CD4-positive, alpha-beta T cell treated with Interleukin-10 for 1 hour (primary cell): ENCODE data around the gene RHOH.

Experiments used
- DNase-seq: peaks from one replicate; pipeline ENCODE4 v3.0.0-alpha.2; 2020

Gene RHOH

DNA sequence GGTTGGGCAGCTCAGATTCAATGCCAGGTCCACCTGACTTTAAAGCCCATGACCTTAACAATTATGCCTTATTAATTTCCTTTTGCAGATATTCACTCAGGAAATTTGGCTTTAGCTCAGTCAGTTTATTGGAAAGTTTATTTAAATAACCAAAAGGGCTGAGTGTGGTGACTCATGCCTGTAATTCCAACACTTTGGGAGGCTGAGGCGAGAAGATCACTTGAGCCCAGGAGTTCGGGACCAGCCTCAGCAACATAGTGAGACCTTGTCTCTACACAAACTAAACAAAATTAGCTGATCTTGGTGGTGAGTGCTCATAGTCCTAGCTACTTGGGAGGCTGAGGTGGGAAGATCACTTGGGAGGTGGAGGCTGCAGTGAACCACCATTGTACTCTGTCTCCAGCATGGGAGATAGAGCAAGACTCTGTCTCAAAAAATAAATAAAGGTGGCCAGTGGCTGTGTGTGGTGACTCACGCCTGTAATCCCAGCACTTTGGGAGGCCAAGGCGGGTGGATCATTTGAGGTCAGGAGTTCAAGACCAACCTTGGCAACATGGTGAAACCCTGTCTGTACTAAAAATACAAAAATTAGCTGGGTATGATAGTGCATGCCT is 43.3 kb downstream of the RHOH start:
- DNase-seq, result no peak

DNA sequence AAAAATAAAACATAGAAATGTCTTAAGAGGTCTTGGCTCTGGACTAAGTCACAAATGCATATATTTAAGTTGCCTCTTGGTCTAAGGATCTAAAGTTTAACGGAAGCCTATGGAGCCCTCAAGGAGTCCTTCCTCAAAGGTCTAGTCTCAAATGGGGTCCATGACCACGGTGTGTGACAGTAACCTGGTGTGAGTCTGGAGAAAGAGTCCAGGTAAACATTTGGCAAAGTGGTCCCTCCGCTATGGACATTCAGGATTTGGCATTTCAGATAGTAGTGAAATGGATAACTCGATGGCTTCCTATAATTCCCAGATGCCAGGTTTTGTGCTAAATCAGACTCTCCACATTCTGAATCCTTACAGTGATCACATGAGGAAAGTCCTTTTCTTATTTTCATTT is 44.2 kb downstream of the RHOH start:
- DNase-seq, result no peak

DNA sequence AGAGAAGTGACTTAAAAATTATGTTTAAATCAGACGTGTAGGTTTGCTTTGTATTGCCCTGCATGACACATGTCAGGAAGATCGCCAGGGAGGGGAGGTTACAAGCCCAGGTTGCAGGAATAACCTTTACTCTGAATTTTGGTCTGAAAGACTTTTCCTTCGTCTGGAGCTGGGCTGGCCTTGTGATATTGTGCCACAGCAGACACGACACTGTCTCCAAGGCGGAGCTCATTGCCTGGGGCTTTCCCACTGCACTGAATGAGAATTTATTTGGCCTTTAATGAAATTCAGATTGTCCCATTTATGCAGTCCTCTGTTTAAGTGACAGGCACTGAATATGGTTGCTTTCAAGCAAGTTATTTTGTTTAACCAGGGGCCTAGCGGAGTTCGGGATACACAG is 45.1 kb downstream of the RHOH start:
- peak; percentile 59 for DNase-seq

DNA sequence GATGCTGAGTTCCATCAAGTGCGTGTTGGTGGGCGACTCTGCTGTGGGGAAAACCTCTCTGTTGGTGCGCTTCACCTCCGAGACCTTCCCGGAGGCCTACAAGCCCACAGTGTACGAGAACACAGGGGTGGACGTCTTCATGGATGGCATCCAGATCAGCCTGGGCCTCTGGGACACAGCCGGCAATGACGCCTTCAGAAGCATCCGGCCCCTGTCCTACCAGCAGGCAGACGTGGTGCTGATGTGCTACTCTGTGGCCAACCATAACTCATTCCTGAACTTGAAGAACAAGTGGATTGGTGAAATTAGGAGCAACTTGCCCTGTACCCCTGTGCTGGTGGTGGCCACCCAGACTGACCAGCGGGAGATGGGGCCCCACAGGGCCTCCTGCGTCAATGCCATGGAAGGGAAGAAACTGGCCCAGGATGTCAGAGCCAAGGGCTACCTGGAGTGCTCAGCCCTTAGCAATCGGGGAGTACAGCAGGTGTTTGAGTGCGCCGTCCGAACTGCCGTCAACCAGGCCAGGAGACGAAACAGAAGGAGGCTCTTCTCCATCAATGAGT is 46.6 kb downstream of the RHOH start:
- no peak for DNase-seq

DNA sequence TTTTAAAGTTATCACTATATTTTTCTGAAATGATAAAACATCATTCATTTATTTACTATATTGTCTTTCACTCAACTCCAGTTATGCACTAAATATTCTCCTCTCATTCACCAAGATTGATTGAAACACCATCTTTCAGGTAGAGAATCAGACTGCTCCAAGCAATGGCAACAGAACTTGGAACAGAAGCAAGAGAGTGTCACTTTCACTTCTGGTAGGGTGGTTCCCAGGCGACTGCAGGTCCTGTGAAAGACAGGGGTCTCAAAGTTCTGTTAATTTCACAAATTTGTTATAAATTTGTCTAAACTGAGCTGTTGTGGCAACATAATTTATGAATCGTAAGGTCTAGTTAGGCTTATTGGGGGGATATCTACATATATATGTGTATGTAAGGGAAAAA is 47.8 kb downstream of the RHOH start:
- no peak for DNase-seq

DNA sequence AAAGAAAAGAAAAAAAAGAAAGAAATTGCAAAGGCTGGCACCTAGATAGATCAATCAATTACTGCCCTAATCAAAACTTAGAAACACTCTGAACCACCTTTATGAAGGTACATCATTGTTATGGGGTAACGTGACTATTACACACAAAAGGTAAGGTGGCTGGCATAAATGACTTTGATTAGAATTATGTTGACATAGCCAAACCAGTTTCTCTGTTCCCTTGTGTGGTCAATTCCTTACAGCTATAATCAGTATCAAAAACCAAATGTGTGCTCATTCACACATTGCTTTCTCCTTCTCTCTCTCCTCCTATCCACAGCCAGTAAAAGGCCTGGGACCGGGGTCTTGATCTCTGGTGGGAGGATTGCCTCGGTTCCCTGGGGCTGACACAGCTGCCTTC is 48.7 kb downstream of the RHOH start:
- no peak for DNase-seq

DNA sequence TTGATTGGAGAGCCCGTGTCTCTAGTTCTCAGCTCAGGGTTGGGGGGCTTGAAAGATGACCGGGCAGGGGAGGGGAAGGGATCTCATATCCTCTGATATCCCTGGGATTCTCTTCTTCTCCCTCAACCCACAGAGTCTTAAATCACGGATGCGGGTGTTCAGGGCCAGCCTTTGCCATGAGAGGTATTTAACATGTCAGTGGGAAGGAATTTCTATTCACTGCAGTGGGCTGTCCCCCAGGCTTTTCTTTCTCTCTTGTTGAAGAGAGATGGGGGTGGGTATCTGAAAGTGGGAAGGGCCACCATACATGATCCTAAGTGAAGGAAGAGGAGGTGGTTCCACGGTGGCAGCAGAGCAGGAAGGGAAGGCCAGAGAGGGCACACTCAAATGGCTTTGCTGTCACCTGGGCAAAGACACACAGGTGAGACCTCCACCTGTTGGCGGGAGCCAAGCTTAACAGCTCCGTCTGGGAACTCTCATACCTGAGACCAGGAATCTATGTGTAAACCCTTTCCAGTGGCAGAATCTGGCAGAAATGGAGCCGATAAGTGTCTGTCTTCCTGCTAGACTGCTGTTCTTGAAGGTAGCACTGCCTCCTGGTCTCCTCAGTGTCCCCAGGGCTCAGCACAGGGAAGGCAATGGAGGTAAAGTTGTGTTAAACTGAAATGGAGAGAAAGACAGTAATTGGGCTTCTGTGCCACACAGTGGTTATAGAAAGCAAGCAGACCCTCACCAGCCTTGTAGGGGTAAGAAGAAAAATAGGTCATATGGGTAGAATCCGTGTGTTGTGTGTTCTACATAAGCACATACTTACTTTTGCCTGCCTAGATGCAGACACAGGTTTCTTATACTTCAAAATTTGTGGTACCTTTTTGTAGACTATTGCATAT is 49.4 kb downstream of the RHOH start:
- DNase-seq, result no peak

DNA sequence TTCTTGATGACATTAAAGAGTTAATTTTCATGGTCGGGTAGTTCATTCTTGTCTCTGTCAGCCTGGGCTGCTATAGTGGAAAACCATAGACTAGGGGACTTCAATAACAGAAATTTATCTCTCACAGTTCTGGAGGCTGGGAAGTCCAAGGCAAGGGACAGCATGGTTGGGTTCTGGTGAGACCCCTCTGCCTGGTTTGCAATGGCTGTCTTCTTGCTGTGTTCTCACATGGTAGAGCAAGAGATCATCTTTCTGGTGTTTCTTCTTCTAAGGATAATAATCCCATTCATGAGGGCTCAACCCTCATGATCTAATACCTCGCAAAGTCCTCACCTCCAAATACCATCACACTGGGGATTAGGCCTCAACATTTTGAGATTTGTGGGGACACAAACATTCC is 50.1 kb downstream of the RHOH start:
- no peak for DNase-seq

DNA sequence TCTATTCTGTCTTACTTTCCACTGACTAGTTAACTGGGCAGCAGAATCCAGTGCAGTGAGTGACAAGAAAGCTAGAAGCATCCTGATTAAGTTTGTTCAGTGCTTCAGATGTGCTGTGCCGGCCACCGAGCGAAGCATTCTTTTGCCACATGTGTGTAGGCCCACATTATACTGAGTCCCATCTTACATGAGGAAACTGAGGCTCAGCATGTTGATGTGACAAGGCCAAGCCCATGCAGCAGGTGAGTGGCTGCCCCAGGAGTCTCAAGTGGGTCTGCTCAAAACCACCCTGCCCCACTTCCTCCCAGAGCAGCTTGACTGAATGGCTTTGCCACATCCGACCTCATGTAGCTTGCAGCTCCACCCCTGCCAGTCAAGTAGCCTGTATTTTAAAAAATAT is 50.5 kb downstream of the RHOH start:
- DNase-seq, result peak; percentile 74

DNA sequence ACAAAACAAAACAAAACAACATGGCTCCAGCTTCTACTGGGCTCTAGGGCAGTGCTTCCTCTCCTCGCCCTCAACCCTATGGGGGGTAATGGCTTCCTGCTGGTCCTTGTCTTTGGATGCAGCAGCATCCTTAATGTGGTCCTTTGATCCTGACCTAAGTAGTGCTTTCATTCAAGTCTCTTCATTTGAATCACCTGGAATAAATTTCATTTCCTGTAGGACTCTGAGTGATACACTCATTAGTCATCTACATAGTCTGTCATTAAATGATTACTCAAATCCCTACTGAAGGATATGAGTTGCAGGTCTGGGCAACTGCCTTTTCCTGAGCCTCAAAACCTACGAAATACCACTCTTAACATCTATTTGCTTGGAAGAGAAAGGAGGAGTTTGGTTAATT is 54.5 kb downstream of the RHOH start:
- no peak for DNase-seq

DNA sequence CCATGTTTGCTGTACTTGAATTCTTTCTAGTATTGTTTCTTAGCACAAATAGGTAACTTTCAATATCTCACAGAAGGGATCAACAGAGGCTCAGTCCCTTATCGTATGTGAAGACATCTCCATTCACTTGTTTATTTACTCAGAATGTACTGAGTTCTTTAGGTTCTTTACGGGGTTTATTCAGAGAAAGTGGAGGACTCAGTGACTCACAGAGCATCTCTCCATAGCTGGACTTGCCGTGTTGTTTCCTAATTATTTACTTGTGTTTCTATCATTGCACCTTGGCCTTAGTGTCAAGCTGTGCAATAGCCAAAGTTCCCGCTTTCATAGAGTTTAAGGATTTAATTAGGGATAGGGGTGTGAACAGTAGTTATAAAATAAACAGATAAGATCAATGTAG is 57.1 kb downstream of the RHOH start:
- DNase-seq, result no peak

DNA sequence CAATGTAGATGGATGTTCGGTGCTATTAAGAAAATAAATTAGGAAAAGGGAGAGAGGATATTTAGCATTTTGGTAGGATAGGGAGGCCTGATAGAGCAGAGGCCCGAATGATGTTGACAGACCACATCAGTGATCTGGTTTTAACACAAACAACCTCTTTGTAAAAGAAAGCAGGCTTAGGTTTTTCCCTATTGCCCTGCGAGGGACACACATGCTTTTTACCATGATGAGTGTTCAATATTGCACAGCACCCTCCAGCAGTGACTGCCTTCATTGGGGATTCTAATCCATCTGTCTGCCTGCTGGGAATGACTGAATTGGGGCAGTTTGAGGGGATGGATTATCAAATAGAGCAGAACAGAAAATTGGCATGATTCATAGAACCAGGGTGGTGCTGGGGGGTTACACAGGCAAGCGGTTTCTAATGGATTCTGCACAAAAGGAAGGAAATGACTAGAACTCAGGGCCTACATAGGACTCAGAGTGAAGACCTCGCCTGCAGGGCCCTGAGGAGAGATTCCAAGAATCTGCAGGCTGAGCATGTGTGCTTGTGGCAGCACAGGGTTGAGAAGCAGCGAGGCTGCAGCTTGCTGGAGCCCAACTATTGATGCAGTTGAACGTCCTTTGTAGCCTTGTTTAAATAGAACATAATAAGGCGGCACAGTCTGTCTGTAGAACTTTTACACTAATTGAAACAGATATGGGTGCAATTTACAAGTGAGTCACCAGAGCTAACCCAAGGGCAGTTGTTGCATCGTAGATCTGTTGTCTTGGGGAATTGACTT is 58.0 kb downstream of the RHOH start:
- DNase-seq, result no peak

DNA sequence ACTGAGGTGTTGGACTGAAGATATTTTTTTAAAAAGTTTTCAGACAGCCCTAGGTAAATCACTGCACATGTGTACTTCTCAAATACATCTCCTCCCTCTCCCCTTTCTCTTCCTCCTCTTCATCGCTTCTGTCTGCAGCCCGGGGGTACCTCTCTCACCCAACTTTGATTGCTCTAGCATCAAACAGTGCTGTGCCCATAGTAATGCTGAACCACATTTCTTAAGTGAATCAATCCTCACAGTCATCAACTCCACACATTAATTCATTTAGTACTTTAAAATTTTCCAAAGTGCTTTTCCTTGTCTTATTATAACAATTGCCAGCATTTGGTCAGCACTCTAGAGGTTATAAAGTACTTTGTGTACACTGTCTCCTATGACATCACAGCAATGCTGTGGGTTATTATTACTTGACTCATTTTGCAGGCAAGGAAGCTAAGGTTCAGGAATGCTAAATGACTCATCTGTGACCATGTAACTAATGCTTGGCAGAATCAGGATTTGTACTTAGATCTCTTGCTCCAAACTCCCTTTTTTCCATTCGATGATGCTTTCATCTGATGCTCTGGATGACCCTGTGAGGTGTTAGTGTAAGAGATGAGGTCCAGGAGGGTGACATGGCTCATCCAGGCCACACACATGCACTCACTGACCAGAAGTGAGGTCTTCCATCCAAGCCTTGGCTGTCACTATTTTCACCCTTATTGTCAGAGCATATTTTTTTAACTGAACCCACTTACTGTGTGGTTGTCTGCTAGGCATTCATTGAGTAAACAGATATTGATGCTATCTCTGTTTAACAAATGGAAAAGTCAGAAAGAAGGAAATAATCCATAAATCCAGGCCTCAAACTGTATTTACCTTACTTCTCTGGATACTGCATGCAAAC is 58.8 kb downstream of the RHOH start:
- no peak for DNase-seq

DNA sequence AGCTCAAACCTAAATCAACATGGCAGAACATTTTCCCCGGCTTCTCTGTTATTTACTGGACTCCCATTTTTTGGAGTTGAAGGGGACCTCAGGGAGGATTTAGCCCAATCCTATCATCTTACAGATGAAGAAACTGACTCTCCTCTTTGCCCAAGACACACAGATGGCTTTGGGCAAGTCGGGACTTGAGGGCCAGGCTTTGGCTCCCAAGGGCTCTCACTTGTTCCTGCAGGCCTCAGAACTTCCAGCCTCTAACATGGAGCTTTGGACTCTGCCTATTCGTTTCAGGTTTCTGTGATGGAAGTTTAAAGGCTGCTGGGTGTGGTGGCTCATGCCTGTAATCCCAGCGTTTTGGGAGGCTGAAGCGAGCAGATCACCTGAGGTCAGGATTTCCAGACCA is 59.5 kb downstream of the RHOH start:
- no peak for DNase-seq

DNA sequence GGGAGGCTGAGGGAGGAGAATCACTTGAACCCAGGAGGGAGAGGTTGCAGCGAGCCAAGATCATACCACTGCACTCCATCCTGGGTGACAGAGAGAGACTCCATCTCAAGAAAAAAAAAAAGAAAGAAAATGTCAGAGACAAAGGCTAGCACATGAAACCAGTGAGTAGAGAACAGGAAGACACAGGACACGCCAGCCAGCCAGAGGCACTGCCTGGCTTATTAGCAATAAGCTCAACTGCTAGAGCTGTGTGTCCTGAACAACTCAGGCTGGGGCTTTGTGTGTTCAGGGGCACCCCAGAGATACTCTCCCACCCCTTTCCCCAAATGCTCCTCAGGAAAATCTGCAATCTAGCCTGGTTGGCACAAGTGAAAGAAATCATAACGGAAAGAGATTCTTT is 60.0 kb downstream of the RHOH start:
- DNase-seq, result no peak

DNA sequence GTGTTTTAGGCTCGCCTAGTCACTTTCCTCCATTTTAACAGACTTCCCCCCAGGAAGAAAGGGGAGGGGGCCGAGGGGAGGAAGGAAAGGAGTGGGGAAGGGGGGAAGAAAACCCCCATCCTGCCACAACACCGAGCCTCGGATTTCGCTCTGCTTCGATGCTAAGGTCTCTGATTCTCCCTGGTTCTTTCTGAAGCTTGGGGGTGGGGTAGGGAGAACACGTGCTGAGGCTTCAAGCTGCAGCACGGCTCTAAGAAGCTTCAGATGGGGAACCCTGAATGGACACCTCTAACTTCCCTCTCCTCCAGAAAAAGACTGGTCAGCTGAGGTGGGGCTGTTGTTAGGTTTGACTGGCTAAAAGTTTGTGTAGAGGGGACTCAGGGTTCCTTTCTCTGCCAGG is 61.8 kb downstream of the RHOH start:
- DNase-seq, result no peak

DNA sequence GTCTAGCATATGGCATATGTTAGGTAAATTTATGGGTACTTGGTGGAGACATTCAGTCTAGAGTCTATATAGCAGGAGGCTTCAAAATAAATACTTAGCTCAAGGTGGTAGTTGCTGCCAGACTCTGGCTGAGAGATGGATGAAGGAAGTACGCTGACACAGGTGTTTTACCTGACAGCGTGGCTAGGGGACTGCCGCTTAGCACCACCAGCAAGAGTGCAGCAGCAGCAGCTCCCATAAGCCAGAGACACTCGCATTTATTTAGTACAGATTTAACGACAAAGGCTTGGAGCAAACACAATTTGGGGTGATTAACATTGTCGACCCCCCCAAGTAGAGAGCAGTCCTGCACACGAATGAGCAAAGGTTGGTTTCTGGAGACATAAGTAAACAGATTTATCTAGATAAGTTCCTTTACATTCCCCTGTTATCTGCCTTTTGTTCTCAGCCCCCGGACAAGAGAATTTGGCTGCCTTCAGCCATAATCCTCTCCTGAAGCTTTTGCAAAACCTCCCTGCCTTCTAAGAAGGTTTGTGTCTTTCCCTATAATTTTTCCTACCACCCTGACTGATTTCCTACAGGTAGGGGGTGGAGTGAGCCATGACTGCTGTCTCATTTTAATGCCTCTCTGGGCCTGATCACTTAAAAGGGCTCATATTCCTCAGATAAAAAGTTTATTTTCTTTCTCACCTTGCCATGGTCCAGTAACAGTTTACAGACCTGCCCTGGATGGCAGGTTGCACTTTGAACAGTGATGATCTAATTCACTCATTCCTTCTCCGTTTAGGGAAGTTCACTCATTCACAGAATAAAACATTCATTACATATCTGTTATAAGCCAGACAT is 64.6 kb downstream of the RHOH start:
- DNase-seq, result no peak

DNA sequence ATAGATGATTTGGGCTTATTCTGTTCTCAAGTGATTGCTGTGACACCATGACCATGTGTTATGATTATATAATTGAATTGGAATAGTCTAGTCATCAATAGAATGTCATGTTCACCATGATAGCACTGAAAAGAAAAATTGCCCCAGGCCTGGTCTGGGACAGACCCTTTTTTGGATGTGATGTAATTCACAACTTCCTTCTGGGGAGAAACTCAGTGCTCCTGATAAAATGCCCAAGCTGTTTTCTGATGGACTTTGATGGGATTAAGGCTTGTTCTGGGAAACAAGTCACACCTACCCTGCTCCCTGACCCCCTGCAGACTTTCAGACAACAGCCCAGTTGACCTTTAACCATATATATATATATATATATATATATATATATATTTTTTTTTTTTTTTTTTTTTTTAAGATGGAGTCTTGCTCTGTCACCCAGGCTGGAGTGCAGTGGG is 65.3 kb downstream of the RHOH start:
- DNase-seq, result no peak

DNA sequence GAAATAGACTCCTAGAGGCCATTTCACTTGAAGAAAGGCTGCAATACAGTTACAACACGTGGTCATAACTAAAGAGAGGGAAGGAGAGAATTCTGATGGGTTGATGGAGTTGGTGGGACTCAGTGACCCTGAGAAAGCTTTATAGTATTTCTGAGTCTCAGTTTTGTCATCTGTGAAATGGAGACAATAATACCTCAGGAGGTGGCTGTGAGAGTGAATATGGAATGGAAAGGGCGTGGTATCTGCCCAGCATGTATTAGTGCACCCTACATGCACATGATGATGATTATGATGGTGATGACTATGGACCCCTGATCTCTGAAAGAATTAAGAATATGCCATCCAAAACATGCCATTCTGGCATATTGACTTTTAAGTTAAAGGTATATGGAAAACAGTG is 66.0 kb downstream of the RHOH start:
- DNase-seq, result no peak

DNA sequence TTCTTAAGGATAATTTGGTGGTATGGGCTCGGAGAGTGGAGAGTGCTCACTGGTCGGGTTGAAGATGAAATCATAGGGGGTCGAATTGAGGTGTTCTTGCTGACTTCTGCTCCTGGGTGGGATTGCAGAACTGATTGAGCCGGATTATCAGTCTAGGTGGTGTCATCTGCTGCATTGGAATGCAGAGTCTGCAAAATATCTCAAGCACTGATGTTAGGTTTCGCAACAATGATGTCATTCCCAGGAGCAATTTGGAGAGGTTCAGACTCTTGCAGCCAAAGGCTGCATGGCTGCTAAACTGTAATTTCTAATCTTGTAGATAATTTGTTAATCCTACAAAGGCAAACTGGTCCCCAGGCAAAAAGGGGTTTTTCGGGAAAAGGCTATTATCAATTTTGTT is 67.7 kb downstream of the RHOH start:
- no peak for DNase-seq
